GM23338 (cell line): ENCODE data around the gene CLNK. TPM values are rescaled to one million over a fixed set of nuclear protein-coding genes. Genes with fewer than 3 reads are reported as not detected.

Experiments
- ATAC-seq: fragments of 200-7000 bp; cut with Tn5 transposase; 3 replicates; pipeline ENCODE4 v1.9.1; 2020
- DNase-seq: peaks from one replicate; pipeline ENCODE4 v3.0.0-alpha.2; 2015; ENCODE audit warnings: low spot score
- H2AFZ ChIP-seq: fragments of 200-600 bp; sonication (generic); 2 replicates; pipeline ENCODE4 v1.8.0; 2016; ENCODE audit warnings: antibody characterized with exemption, mild to moderate bottlenecking, moderate library complexity
- H3F3A ChIP-seq: fragments of 200-600 bp; sonication (generic); replicated peaks from 2 replicates; pipeline ENCODE4 v1.8.0; 2017; ENCODE audit warnings: antibody characterized with exemption, mixed run types, low read depth
- H3K27ac ChIP-seq: fragments of 200-600 bp; sonication (generic); 2 replicates; pipeline ENCODE4 v1.6.1; 2016; ENCODE audit warnings: low read depth
- H3K27me3 ChIP-seq: fragments of 200-600 bp; sonication (generic); 2 replicates; pipeline ENCODE4 v1.8.0; 2016; ENCODE audit warnings: mild to moderate bottlenecking, mixed run types, moderate library complexity; ENCODE audit not compliant: insufficient read depth
- H3K36me3 ChIP-seq: fragments of 200-600 bp; sonication (generic); 2 replicates; pipeline ENCODE4 v1.8.0; 2016; ENCODE audit warnings: mild to moderate bottlenecking; ENCODE audit not compliant: insufficient read depth
- H3K4me1 ChIP-seq: fragments of 200-600 bp; sonication (generic); 2 replicates; pipeline ENCODE4 v1.8.0; 2016; ENCODE audit warnings: mild to moderate bottlenecking, moderate library complexity; ENCODE audit not compliant: insufficient read depth
- H3K4me2 ChIP-seq: fragments of 200-600 bp; sonication (generic); 2 replicates; pipeline ENCODE4 v1.7.1; 2017; ENCODE audit warnings: mixed run types
- H3K4me3 ChIP-seq: fragments of 200-600 bp; sonication (generic); 2 replicates; pipeline ENCODE4 v1.6.1; 2016; ENCODE audit warnings: mixed run types
- H3K79me2 ChIP-seq: fragments of 200-600 bp; sonication (generic); replicated peaks from 2 replicates; pipeline ENCODE4 v1.8.0; 2017; ENCODE audit warnings: mild to moderate bottlenecking; ENCODE audit not compliant: insufficient read depth
- H3K9me2 ChIP-seq: fragments of 200-600 bp; sonication (generic); 2 replicates; pipeline ENCODE4 v1.8.0; 2017; ENCODE audit not compliant: insufficient read depth
- H4K20me1 ChIP-seq: fragments of 200-600 bp; sonication (generic); replicated peaks from 2 replicates; pipeline ENCODE4 v1.8.0; 2017; ENCODE audit warnings: mild to moderate bottlenecking; ENCODE audit not compliant: insufficient read depth
- H3K27ac Mint-ChIP-seq: 2 replicates; pipeline ENCODE4 v1.8.0; 2020; ENCODE audit warnings: inconsistent platforms, mild to moderate bottlenecking, moderate library complexity, mixed read lengths
- H3K27me3 Mint-ChIP-seq: 3 replicates; pipeline ENCODE4 v1.8.0; 2022; ENCODE audit warnings: low read depth, mild to moderate bottlenecking, moderate library complexity, mixed read lengths, inconsistent platforms; ENCODE audit not compliant: insufficient read depth, poor library complexity
- H3K36me3 Mint-ChIP-seq: 3 replicates; pipeline ENCODE4 v1.8.0; 2021; ENCODE audit warnings: low read depth, mild to moderate bottlenecking, inconsistent platforms, moderate library complexity, mixed read lengths
- H3K4me1 Mint-ChIP-seq: 3 replicates; pipeline ENCODE4 v1.8.0; 2020; ENCODE audit warnings: mild to moderate bottlenecking, inconsistent platforms, mixed read lengths
- H3K4me3 Mint-ChIP-seq: 3 replicates; pipeline ENCODE4 v1.8.0; 2021; ENCODE audit warnings: moderate library complexity, mild to moderate bottlenecking, inconsistent platforms, mixed read lengths
- H3K9me3 Mint-ChIP-seq: 3 replicates; pipeline ENCODE4 v1.8.0; 2020; ENCODE audit warnings: moderate library complexity, mild to moderate bottlenecking, inconsistent platforms, mixed read lengths
- CREB1 ChIP-seq: fragments of 250-450 bp; sonication (Bioruptor Pico); IDR thresholded peaks from 2 replicates; pipeline ENCODE4 v1.5.0; 2020; ENCODE audit warnings: low read depth, mild to moderate bottlenecking, moderate library complexity
- CTCF ChIP-seq, 2 experiments: fragments of 200-600 bp in 1 of 2; sonication (generic) in 1 of 2; conservative IDR thresholded peaks; 2 replicates each; pipeline versions ENCODE4 v1.5.1 to v1.6.1; 2016 to 2017; ENCODE audit warnings: antibody characterized with exemption in 2 of 2, low read depth in 2 of 2, mild to moderate bottlenecking in 2 of 2, moderate library complexity in 1 of 2
- ETS1 ChIP-seq: IDR thresholded peaks from 2 replicates; pipeline ENCODE4 v1.6.1; 2016; ENCODE audit warnings: antibody characterized with exemption
- EZH2 ChIP-seq: fragments of 200-600 bp; sonication (generic); IDR thresholded peaks from one replicate; pipeline ENCODE4 v1.8.0; 2017; ENCODE audit warnings: antibody characterized with exemption, mild to moderate bottlenecking, low read depth; ENCODE audit not compliant: unreplicated experiment
- EZH2phosphoT487 ChIP-seq: fragments of 200-600 bp; sonication (generic); IDR thresholded peaks from one replicate; pipeline ENCODE4 v1.8.1; 2018; ENCODE audit warnings: antibody characterized with exemption; ENCODE audit not compliant: unreplicated experiment
- JUNB ChIP-seq: IDR thresholded peaks from one replicate; pipeline ENCODE4 v1.6.1; 2016; ENCODE audit warnings: antibody characterized with exemption; ENCODE audit not compliant: unreplicated experiment
- NANOG ChIP-seq: IDR thresholded peaks from 2 replicates; pipeline ENCODE4 v1.6.1; 2016; ENCODE audit warnings: antibody characterized with exemption, borderline replicate concordance
- POLR2AphosphoS5 ChIP-seq: IDR thresholded peaks from 2 replicates; pipeline ENCODE4 v1.6.1; 2016; ENCODE audit warnings: antibody characterized with exemption, low read depth
- REST ChIP-seq: IDR thresholded peaks from one replicate; pipeline ENCODE4 v1.6.1; 2018; ENCODE audit warnings: antibody characterized with exemption; ENCODE audit not compliant: unreplicated experiment
- STAT1 ChIP-seq: IDR thresholded peaks from one replicate; pipeline ENCODE4 v1.6.1; 2016; ENCODE audit warnings: antibody characterized with exemption; ENCODE audit not compliant: unreplicated experiment
- ZNF114 ChIP-seq: fragments of 250-450 bp; sonication (Bioruptor Pico); IDR thresholded peaks from 2 replicates; pipeline ENCODE4 v1.5.0; 2020; ENCODE audit warnings: mild to moderate bottlenecking, moderate library complexity
- ZNF331 ChIP-seq: fragments of 250-450 bp; sonication (Bioruptor Pico); IDR thresholded peaks from 2 replicates; pipeline ENCODE4 v1.5.0; 2020; ENCODE audit warnings: low read depth, mild to moderate bottlenecking, moderate library complexity
- ZNF462 ChIP-seq: fragments of 250-450 bp; sonication (Bioruptor Pico); IDR thresholded peaks from 2 replicates; pipeline ENCODE4 v1.5.0; 2020; ENCODE audit warnings: mild to moderate bottlenecking, moderate library complexity
- polyA plus RNA-seq: library from polyadenylated mRNA; unstranded; fragments of >200 nt; fragmentation: Nextera tagmentation; extraction: Ambion mirVana; gene quantifications from 2 replicates; pipeline ENCODE4 v1.2.1, GENCODE V29; 2016
- total RNA-seq: library from RNA; depleted of rRNA; stranded (reverse); fragments of >200 nt; shearing (Covaris generic); gene quantifications from 2 replicates; pipeline ENCODE4 v1.2.3, GENCODE V29; 2014

CLNK gene
- total and polyA plus RNA-seq, 2 experiments from 2014 or later, result not detected

DNA sequence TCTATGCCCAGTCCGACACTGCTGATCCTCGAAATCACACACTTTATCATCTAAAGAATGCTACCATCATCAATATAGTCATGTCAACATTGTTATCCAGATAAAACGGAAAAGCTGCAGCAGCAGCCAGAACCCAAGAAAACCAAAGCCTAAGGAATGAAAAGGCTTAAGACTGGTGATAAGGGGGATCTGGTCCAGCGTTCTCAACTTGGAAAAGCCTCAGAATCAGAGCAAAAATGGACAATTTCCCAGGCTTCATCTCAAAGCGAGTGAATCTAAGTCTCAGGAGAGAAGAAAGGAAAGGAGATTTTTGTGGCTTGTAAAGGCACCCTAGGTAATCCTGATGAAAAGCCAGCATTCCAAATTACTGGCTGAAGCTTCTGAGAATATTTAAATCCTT lies 235.6 kb downstream of the CLNK start:
- H3K4me2 ChIP-seq, result no peak overlapping the region
- no peaks in the 10 kb centered on the region for H3K4me1 ChIP-seq
- no peak for DNase-seq
- Mint-ChIP-seq H3K27ac (no peak overlapping the region), H3K36me3 (peaks cover 31% of the 10 kb centered on the region; the same call in 2 of the 3 replicates), H3K27me3 (no peaks in the 10 kb centered on the region), H3K4me1 (no peaks in the 10 kb centered on the region), H3K9me3 (no peaks in the 10 kb centered on the region), H3K4me3 (no peak overlapping the region)
- H2AFZ ChIP-seq, result no peak overlapping the region
- H3K27me3 ChIP-seq, result peaks cover 4% of the 10 kb centered on the region
- peaks cover 9% of the 10 kb centered on the region for H4K20me1 ChIP-seq
- H3K79me2 ChIP-seq, result no peaks in the 10 kb centered on the region
- H3K36me3 ChIP-seq, result no peaks in the 10 kb centered on the region; the same call in 1 of the 2 replicates
- H3K27ac ChIP-seq, result no peak overlapping the region
- H3K9me2 ChIP-seq, result no peaks in the 10 kb centered on the region
- ATAC-seq, result no peak
- no peaks in the 10 kb centered on the region for H3F3A ChIP-seq
- TF ChIP-seq JUNB, result no peak
- TF ChIP-seq REST, result no peak
- no peak for TF ChIP-seq STAT1
- no peak for TF ChIP-seq EZH2
- no peak for TF ChIP-seq POLR2AphosphoS5
- TF ChIP-seq CTCF (conservative IDR thresholded peaks at IDR 0.05; ENCODE audit: low read depth in 2 of 2), result no peak
- no peak for TF ChIP-seq EZH2phosphoT487
- no peak for TF ChIP-seq ZNF114 (CRISPR knock-in tag)
- TF ChIP-seq NANOG, result no peak
- no peak for TF ChIP-seq ETS1
- TF ChIP-seq CREB1, result no peak
- TF ChIP-seq ZNF462, result no peak
- no peak for TF ChIP-seq ZNF331 (CRISPR knock-in tag)
- H3K4me3 ChIP-seq, result no peak overlapping the region
